SK-N-MC (cell line): ENCODE measurements around the gene TSPAN3.

Experiments used
- EZH2 ChIP-seq: fragments of 200-600 bp; sonication (generic); IDR thresholded peaks from one replicate; pipeline ENCODE4 v1.6.1; 2017; ENCODE audit warnings: antibody characterized with exemption
- POLR2AphosphoS5 ChIP-seq: IDR thresholded peaks from 2 replicates; pipeline ENCODE4 v1.6.1; 2012; ENCODE audit warnings: mild to moderate bottlenecking, low read depth, low read length, borderline replicate concordance

- TF ChIP-seq POLR2AphosphoS5 = no peak
- TF ChIP-seq EZH2 = no peak
Measured at GRCh38 chr15:77044228-77045042, 26.5 kb downstream of the TSPAN3 start.
